ENCODE data around the gene ASB18.

- TF ChIP-seq CTCF (IDR thresholded peaks at IDR 0.05) (no peak), POLR2A (IDR thresholded peaks at IDR 0.05) (no peak)
These were observed 7.6 kb upstream of the ASB18 start for GRCh38 chr2:236271851-236272250.

Data from uterus (tissue), 2 donors.